ENCODE measurements around the gene MYRIP. TPM values are rescaled to one million over a fixed set of nuclear protein-coding genes. Genes with fewer than 3 reads are reported as not detected.
A peak's percentile ranks its signal among the peaks of the same experiment; 100 is the strongest.

MYRIP gene
- total and polyA plus RNA-seq, 2 experiments from 2014 or later = 1.5 to 1.8 TPM

- H3K27ac Mint-ChIP-seq = peak overlapping the region; percentile 28
- H3K27me3 Mint-ChIP-seq (ENCODE audit: insufficient read depth, low read depth, poor library complexity) = no peaks in the 10 kb centered on the region
- H3K36me3 Mint-ChIP-seq (ENCODE audit: low read depth) = no peaks in the 10 kb centered on the region; the same call in 2 of the 3 replicates
- no peak overlapping the region for H3K4me2 ChIP-seq
- H3K27ac ChIP-seq (ENCODE audit: low read depth) = no peak overlapping the region
- no peaks in the 10 kb centered on the region for H3K9me2 ChIP-seq (ENCODE audit: insufficient read depth)
- no peaks in the 10 kb centered on the region for H3K27me3 ChIP-seq (ENCODE audit: insufficient read depth)
- no peaks in the 10 kb centered on the region for H3K4me1 Mint-ChIP-seq
- no peak overlapping the region for H3K4me3 Mint-ChIP-seq
- no peak for DNase-seq (ENCODE audit: low spot score)
- no peaks in the 10 kb centered on the region for H3K79me2 ChIP-seq (replicated peaks; ENCODE audit: insufficient read depth)
- H3F3A ChIP-seq (replicated peaks; ENCODE audit: low read depth) = no peaks in the 10 kb centered on the region
- H3K4me1 ChIP-seq (ENCODE audit: insufficient read depth) = no peaks in the 10 kb centered on the region
- H2AFZ ChIP-seq = no peak overlapping the region
- H4K20me1 ChIP-seq (replicated peaks; ENCODE audit: insufficient read depth) = no peaks in the 10 kb centered on the region
- no peaks in the 10 kb centered on the region for H3K36me3 ChIP-seq (ENCODE audit: insufficient read depth)
- no peak overlapping the region for H3K4me3 ChIP-seq
- TF ChIP-seq CREB1 (CRISPR knock-in tag; IDR thresholded peaks at IDR 0.05; ENCODE audit: low read depth) = no peak
- ATAC-seq = no peak
- H3K9me3 Mint-ChIP-seq = no peaks in the 10 kb centered on the region; the same call in 2 of the 3 replicates
These were observed 490.4 kb downstream of the MYRIP start for GRCh38 chr3:40299721-40300335.

- Histone ChIP-seq H3K79me2 (replicated peaks; ENCODE audit: insufficient read depth) (no peaks in the 10 kb centered on the region), H3F3A (replicated peaks; ENCODE audit: low read depth) (no peaks in the 10 kb centered on the region), H2AFZ (no peak overlapping the region), H4K20me1 (replicated peaks; ENCODE audit: insufficient read depth) (no peaks in the 10 kb centered on the region), H3K4me3 (no peak overlapping the region), H3K27me3 (ENCODE audit: insufficient read depth) (no peaks in the 10 kb centered on the region), H3K27ac (ENCODE audit: low read depth) (no peak overlapping the region), H3K4me2 (no peak overlapping the region), H3K36me3 (ENCODE audit: insufficient read depth) (no peaks in the 10 kb centered on the region), H3K9me2 (ENCODE audit: insufficient read depth) (no peaks in the 10 kb centered on the region), H3K4me1 (ENCODE audit: insufficient read depth) (no peaks in the 10 kb centered on the region)
- Mint-ChIP-seq H3K36me3 (ENCODE audit: low read depth) (no peaks in the 10 kb centered on the region; the same call in 2 of the 3 replicates), H3K27me3 (ENCODE audit: insufficient read depth, low read depth, poor library complexity) (no peaks in the 10 kb centered on the region), H3K27ac (no peak overlapping the region), H3K4me1 (no peaks in the 10 kb centered on the region), H3K9me3 (no peaks in the 10 kb centered on the region), H3K4me3 (no peak overlapping the region)
- TF ChIP-seq JUNB (IDR thresholded peaks at IDR 0.05; ENCODE audit: unreplicated experiment) = no peak
- no peak for TF ChIP-seq POLR2AphosphoS5 (IDR thresholded peaks at IDR 0.05; ENCODE audit: low read depth)
- no peak for TF ChIP-seq STAT1 (IDR thresholded peaks at IDR 0.05; ENCODE audit: unreplicated experiment)
- no peak for TF ChIP-seq REST (IDR thresholded peaks at IDR 0.05; ENCODE audit: unreplicated experiment)
- no peak for TF ChIP-seq ZNF462 (CRISPR knock-in tag; IDR thresholded peaks at IDR 0.05)
- no peak for TF ChIP-seq ZNF331 (CRISPR knock-in tag; IDR thresholded peaks at IDR 0.05; ENCODE audit: low read depth)
- DNase-seq (ENCODE audit: low spot score) = no peak
- no peak for ATAC-seq
These were observed 493.4 kb downstream of the MYRIP start for GRCh38 chr3:40302784-40303183.
